Epithelial cell of proximal tubule (primary cell): ENCODE data around the gene TJP3. TPM values are rescaled to one million over a fixed set of nuclear protein-coding genes. Genes with fewer than 3 reads are reported as not detected.
"Not testable (repeated sequence)": the region's sequence is repeated elsewhere in the genome, so short reads cannot be mapped to it uniquely, and the experiment has no call there.

ENCODE experiments used
- DNase-seq: peaks from one replicate; pipeline ENCODE4 v3.0.0-alpha.2; 2011; ENCODE audit warnings: low read depth
- H3K4me3 ChIP-seq: 2 replicates; pipeline ENCODE4 v1.5.1; 2011; ENCODE audit warnings: low read depth, mild to moderate bottlenecking, low read length
- total RNA-seq: library from RNA; depleted of rRNA; stranded (reverse); fragments of >200 nt; gene quantifications from 2 replicates; pipeline ENCODE4 v1.2.3, GENCODE V29; 2015
- TF ChIP-seq, protein P1 (sequence below): conservative IDR thresholded peaks from 2 replicates; pipeline ENCODE4 v1.5.1; 2012; ENCODE audit warnings: low read depth, mild to moderate bottlenecking, low read length

The TJP3 gene
- total RNA-seq, 1 donor from 2014 or later = 3.8 TPM

DNA sequence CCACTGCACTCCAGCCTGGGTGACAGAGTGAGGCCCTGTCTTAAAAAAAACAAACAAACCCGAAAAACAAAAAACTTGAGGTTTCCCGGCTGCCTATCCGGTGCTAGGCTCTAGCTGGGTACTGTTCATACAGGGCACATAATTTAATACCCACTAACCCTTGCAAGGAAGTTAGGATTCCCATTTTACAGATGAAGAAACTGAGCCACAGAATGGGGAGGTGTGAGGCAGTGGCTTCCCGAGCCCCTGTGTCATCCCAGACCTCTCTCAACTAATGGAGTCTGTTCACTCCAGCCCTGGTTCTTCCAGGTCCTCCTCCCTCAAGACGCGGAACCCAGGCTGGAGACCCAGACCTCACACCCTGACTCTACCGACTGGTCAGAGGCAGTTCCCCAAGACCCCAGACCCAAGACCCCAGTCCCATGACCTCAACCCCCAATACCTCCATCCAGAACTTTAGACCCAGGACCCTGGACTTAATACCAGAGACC, 52.7 kb downstream of the TJP3 start:
- H3K4me3 ChIP-seq = peak overlapping the region; percentile 100
- no peak for DNase-seq
- TF ChIP-seq, protein P1, sequence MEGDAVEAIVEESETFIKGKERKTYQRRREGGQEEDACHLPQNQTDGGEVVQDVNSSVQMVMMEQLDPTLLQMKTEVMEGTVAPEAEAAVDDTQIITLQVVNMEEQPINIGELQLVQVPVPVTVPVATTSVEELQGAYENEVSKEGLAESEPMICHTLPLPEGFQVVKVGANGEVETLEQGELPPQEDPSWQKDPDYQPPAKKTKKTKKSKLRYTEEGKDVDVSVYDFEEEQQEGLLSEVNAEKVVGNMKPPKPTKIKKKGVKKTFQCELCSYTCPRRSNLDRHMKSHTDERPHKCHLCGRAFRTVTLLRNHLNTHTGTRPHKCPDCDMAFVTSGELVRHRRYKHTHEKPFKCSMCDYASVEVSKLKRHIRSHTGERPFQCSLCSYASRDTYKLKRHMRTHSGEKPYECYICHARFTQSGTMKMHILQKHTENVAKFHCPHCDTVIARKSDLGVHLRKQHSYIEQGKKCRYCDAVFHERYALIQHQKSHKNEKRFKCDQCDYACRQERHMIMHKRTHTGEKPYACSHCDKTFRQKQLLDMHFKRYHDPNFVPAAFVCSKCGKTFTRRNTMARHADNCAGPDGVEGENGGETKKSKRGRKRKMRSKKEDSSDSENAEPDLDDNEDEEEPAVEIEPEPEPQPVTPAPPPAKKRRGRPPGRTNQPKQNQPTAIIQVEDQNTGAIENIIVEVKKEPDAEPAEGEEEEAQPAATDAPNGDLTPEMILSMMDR = no peak

DNA sequence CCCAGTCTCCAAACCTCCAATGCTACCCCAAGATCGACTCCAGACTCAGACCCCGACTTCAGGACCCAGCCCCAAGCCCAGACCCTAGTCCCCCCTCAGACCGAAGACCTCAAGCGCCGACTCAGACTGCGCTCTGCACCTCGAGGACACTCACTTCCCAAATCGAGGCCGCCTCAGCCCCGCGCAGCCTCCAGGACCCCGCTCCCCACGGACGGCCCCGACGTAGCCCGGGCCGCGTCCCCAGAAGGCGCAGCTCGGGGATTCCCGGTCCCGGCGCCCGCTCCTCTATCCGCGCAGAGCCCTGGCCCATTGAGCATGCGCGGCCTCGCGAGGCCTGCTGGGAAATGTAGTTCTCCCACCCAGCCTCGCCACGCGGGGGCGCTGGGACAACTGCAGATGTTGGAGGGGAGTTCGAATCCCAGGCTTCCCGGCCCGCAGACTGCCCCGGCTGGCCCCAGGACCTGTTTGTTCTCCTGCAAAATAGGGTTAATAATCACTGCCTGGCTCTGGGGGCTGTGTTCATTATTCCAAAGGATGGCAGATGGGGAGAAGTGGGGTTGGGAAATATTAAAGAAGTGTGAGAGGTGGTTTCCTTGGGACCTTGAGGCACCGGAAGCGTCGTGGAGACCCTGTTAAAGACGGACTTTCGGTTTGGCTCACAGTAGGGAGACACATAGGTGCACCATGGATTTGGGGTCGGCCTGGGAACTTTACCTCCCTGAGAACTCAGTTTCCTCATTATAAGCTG, 53.4 kb downstream of the TJP3 start, which contains the start of gene APBA3:
TSS of gene APBA3 (minus strand) at position 311 of the 748 bp plus-strand sequence. CDS start 1,428 bp downstream, outside the sequence.
- no peak for DNase-seq
- TF ChIP-seq, protein P1 = peak; percentile 63

DNA sequence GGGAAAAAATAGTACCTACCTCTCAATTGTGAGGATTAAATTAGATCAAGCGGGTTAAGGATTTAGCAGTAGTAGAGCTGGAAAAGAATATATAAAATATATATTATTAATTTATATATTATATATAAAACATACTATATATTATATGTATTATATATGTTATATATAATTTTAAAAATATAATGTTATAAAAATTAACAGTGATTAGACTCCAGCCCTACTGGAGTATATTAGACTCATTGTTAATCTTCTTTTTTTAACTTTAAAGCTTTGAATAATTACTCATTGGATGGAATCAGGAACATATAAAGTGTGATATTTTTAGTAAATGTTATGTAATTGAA, 53.9 kb downstream of the TJP3 start:
- H3K4me3 ChIP-seq = peak overlapping the region; percentile 100

More for the DNA sequence above, 53.4 kb downstream of the TJP3 start, which contains the start of gene APBA3:
- peak within 1 kb of the TSS; percentile 100 for H3K4me3 ChIP-seq

DNA sequence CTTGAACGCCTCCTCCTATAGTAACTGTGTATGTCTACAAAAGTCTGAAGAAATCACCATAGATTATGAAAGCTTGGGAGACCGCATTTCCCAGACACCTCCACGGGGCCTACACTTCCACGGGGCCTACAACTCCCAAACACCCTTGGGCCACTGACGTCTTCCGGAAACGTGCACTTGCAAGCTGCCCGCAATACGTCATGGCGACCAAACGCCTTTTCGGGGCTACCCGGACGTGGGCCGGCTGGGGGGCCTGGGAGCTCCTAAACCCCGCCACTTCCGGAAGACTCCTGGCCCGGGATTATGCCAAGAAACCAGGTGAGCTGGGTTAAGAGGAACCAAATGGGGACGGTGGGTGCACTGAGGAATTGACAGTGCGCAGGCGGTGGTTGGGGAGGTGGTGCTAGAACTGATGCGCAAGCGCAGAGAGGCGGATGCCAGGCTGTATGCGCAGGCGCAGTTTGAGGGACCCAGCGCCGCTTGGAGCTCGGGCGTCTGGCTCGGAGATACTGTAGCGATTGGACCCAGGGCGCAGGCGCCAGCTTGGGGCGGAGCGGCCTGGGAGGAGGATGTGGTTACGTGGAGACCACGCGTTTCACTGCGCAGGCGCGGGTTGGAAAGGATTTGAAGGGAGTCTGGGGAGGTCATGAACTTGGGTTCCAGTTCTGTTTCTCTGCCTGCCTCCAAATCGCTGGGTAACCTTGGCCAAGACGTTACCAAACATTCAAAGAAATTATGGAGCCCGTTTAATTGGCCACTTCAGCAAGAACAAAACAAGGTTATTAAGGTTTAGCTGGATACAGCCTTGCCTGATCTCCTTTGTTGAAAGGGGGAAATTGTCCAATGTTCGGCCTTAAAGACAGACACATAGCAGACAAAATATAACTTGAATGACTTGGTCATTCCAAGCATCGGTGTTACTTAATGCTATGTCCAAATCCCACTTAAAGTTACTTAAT, 54.6 kb downstream of the TJP3 start, which contains the start of gene MRPL54:
TSS of gene MRPL54 (plus strand) at position 182 of the 959 bp plus-strand sequence. CDS start at position 201, 19 bp downstream.
- peak; percentile 87 for DNase-seq
- peak within 1 kb of the TSS; percentile 100 for H3K4me3 ChIP-seq
- TF ChIP-seq, protein P1 = no peak

More for the DNA sequence above, 53.9 kb downstream of the TJP3 start:
- TF ChIP-seq, protein P1 = no peak
- no peak for DNase-seq

DNA sequence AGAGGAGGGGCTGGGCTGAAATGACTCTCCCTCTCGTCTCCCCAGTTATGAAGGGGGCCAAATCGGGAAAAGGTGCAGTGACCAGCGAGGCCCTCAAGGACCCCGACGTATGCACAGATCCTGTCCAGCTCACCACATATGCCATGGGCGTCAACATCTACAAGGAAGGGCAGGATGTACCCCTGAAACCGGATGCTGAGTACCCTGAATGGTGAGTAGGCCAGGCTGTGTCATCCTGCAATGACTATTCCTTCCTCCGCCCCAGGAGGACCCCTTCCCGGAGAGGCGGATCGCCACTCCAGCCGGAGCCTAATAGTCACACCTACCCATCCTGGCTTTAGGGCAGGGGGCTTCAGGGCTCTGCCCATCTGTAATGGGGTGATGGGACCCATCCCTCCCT, 56.9 kb downstream of the TJP3 start:
- no peak for DNase-seq
- H3K4me3 ChIP-seq = no peak overlapping the region
- TF ChIP-seq, protein P1 = no peak

DNA sequence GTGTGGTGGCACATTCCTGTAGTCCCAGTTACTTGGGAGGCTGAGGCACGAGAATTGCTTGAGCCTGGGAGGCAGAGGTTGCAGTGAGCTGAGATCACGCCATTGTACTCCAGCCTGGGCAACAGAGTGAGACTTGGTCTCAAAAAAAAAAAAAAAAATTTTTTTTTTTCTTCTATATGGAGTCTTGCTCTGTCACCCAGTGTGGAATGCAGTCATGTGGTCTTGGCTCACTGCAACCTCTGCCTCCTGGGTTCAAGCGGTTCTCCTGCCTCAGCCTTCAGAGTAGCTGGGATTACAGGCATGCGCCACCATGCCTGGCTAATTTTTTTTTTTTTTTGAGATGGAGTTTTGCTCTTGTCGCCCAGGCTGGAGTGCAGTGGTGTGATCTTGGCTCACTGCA, 57.6 kb downstream of the TJP3 start:
- not testable (repeated sequence) for H3K4me3 ChIP-seq, DNase-seq

DNA sequence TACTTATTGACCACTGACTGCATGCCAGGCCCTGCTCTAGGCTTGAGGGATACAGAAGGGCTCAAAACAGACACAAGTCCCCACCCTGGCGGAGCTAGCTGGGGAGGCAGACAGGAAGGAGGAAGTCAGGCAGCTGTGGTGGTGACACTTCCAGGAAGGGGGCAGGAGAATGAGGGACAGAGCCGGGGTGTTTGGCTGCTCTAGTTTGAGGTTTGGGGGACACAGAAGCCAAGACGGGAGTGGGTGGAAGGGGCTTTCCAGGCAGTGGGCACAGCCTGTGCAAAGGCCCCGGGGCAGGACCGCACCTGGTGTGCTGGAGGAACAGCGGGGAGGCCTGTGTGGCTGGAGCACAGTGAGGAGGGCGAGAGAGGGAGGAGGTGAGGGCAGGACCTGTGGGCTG, 58.3 kb downstream of the TJP3 start:
- TF ChIP-seq, protein P1 = no peak
- H3K4me3 ChIP-seq = no peak overlapping the region
- no peak for DNase-seq
